Neural cell (in vitro differentiated cells): ENCODE data around the gene DCTN4.

Experiments
- CTCF ChIP-seq: fragments of 450-650 bp; IDR thresholded peaks from 2 replicates; pipeline ENCODE4 v1.5.1; 2014; ENCODE audit warnings: antibody characterized with exemption, mild to moderate bottlenecking, moderate library complexity; ENCODE audit not compliant: poor library complexity, severe bottlenecking
- EP300 ChIP-seq: fragments of 450-650 bp; conservative IDR thresholded peaks from 2 replicates; pipeline ENCODE4 v1.6.1; 2014; ENCODE audit warnings: antibody characterized with exemption, mild to moderate bottlenecking, moderate library complexity; ENCODE audit not compliant: poor library complexity, severe bottlenecking
- EZH2 ChIP-seq: fragments of 200-600, 300-800 bp; shearing (Covaris generic), sonication (generic); IDR thresholded peaks from 2 replicates; pipeline ENCODE4 v1.6.1; 2014; ENCODE audit warnings: antibody characterized with exemption, low read length, borderline replicate concordance, mild to moderate bottlenecking; ENCODE audit not compliant: insufficient read depth, poor library complexity, severe bottlenecking
- MXI1 ChIP-seq: fragments of 450-650 bp; conservative IDR thresholded peaks from 2 replicates; pipeline ENCODE4 v1.6.1; 2014; ENCODE audit warnings: antibody characterized with exemption, mild to moderate bottlenecking; ENCODE audit not compliant: poor library complexity, severe bottlenecking
- POLR2AphosphoS5 ChIP-seq: IDR thresholded peaks from 2 replicates; pipeline ENCODE4 v1.6.1; 2012
- RAD21 ChIP-seq: fragments of 450-650 bp; conservative IDR thresholded peaks from 2 replicates; pipeline ENCODE4 v1.6.1; 2014; ENCODE audit warnings: antibody characterized with exemption, mild to moderate bottlenecking, moderate library complexity
- REST ChIP-seq: IDR thresholded peaks from 2 replicates; pipeline ENCODE4 v1.6.1; 2012; ENCODE audit warnings: borderline replicate concordance
- SMC3 ChIP-seq: fragments of 450-650 bp; conservative IDR thresholded peaks from 2 replicates; pipeline ENCODE4 v1.6.1; 2014; ENCODE audit warnings: antibody characterized with exemption, mild to moderate bottlenecking, moderate library complexity; ENCODE audit not compliant: poor library complexity
- TAF1 ChIP-seq: IDR thresholded peaks from 2 replicates; pipeline ENCODE4 v1.6.1; 2012; ENCODE audit warnings: low read depth

- no peak for TF ChIP-seq CTCF
- no peak for TF ChIP-seq MXI1
- no peak for TF ChIP-seq POLR2AphosphoS5
- TF ChIP-seq EP300 = no peak
- TF ChIP-seq EZH2 = no peak
- TF ChIP-seq RAD21 = no peak
- no peak for TF ChIP-seq SMC3
- no peak for TF ChIP-seq TAF1
- TF ChIP-seq REST = no peak
Observed at GRCh38 chr5:150740992-150741391, 17.8 kb downstream of the DCTN4 start.
